Activated naive CD4-positive, alpha-beta T cell treated with anti-CD3 and anti-CD28 coated beads for 36 hours (primary cell): Measurements from ENCODE around the gene CLIP3. TPM values are rescaled to one million over a fixed set of nuclear protein-coding genes. Genes with fewer than 3 reads are reported as not detected.

Experiments
- CTCF ChIA-PET: fragments of 350-600 bp; sonication (Branson Sonifier 250); formaldehyde crosslinking; loops from one replicate; lab custom pipeline; 2021; ENCODE audit warnings: antibody characterized with exemption; lab: Charles Lee
- DNase-seq: peaks from one replicate; pipeline ENCODE4 v3.0.0-alpha.2; 2020
- H3K27ac Mint-ChIP-seq: one replicate; pipeline ENCODE4 v1.8.0; 2021; ENCODE audit warnings: mild to moderate bottlenecking, mixed read lengths
- H3K27me3 Mint-ChIP-seq: one replicate; pipeline ENCODE4 v1.8.0; 2021; ENCODE audit warnings: low read depth, mixed read lengths
- H3K36me3 Mint-ChIP-seq: one replicate; pipeline ENCODE4 v1.8.0; 2021; ENCODE audit warnings: low read depth, mixed read lengths
- H3K4me1 Mint-ChIP-seq: one replicate; pipeline ENCODE4 v1.8.0; 2021; ENCODE audit warnings: low read depth, mixed read lengths
- H3K4me3 Mint-ChIP-seq: one replicate; pipeline ENCODE4 v1.8.0; 2021; ENCODE audit warnings: mild to moderate bottlenecking, moderate library complexity, mixed read lengths
- H3K9me3 Mint-ChIP-seq: one replicate; pipeline ENCODE4 v1.8.0; 2021; ENCODE audit warnings: mixed read lengths
- intact Hi-C: fragments of 100-400 bp; cut with micrococcal nuclease; formaldehyde crosslinking; loops from one replicate; pipeline ENCODE4 v1.15.1; 2023
- total RNA-seq, 2 experiments: library from RNA; stranded (reverse); gene quantifications; one replicate each; pipeline ENCODE4 v1.2.3, GENCODE V29; 2021

CLIP3 gene
- total RNA-seq, 2 experiments from 2014 or later, result 0.15 TPM; not detected in 1

DNA sequence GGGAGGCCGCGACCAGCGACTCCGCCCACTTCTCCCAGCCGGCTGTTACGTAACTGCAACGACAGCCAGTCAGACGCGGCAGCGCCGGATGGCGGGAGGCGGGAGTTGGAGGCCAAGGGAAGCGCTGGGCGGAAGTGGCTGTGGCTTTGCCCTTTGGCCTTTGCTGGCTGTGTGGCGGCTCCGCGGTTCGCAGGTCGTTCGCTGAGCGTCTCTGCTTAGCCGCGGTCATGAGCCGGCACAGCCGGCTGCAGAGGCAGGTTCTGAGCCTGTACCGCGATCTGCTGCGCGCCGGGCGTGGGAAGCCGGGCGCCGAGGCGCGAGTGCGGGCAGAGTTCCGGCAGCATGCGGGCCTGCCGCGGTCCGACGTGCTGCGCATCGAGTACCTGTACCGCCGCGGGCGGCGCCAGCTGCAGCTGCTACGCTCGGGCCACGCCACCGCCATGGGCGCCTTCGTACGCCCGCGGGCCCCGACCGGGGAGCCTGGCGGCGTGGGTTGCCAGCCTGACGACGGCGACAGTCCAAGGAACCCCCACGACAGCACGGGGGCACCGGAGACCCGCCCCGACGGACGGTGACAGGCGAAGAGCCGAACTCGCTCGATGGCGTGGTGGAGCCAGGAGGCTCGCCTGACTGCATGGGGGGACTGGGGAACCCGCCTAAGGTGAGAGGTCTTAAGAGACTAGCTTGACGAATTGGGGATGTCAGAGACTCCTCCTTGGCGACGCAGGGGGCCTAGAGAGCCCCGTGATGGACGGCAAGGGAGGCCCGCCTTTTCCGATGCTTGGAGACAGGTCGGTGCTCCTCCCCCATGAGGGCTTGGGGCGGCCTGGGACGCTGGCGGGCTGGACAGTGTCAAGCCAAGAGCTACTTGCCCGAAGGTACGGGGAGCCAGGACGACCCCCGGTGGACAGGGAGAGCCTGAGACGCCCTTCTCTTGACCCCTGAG is 37.4 kb downstream of the CLIP3 start, which contains the start of gene SDHAF1:
SDHAF1 (plus strand) TSS at position 141 of the 946 bp plus-strand sequence; CDS start at position 228, 87 bp downstream.
- Mint-ChIP-seq H3K4me3 (peak within 1 kb of the TSS; percentile 97), H3K9me3 (no peaks in the 10 kb centered on the region), H3K27me3 (no peaks in the 10 kb centered on the region), H3K27ac (peak within 1 kb of the TSS; percentile 89), H3K36me3 (peaks cover 4% of the 10 kb centered on the region), H3K4me1 (peaks cover 37% of the 10 kb centered on the region)
- CTCF ChIA-PET, result interaction anchor here (1.4 kb wide), 1 partner anchor 25 kb away, joined by 3 read pairs; no protein-coding TSS in a partner anchor
- peak; percentile 97 for DNase-seq
- intact Hi-C loops, result loop anchor here (1.0 to 2.0 kb wide), 3 partner anchors 19 to 119 kb away; partner anchors contain the start of genes ALKBH6, POLR2I, TBCB and THAP8

DNA sequence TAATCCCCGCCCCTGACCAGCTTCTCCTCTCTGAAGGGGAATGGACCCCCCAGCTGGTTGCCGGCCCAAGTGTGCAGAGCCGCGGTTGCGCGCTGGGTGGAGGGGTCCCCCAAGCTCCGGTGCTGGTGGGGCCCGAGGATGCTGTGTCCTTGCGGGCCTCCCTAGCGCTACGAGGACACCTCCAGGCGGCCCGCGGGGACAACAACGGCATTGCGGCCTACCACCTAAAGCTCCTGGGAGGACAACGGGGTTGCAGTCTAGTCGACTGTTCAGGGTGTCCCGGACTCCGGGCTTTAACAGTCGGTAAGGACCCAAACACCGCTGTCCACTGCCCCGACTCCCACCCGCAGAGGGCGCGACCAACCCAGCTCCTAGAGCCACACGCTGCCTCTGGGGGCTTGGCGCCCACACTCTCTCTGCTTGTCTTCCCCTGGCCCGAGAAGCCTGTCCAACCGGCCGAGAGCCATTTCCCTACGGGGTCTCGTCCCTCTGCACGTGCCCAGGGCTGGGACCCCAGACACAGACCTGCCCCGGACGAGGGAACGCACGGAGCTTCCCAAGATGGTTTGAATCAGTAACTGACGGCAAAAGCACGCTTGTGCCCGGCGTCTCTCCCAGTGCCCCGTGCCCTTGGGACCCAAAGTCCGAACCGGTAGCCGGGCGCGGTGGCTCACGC is 38.6 kb downstream of the CLIP3 start:
- DNase-seq, result peak; percentile 30
- intact Hi-C loops, result loop anchor here (2.0 kb wide), 1 partner anchor 121 kb away; the partner anchor contains the start of genes POLR2I and TBCB
- Mint-ChIP-seq H3K4me1 (peaks cover 29% of the 10 kb centered on the region), H3K9me3 (no peaks in the 10 kb centered on the region), H3K4me3 (peak overlapping the region; percentile 97), H3K36me3 (peaks cover 4% of the 10 kb centered on the region), H3K27ac (peak overlapping the region; percentile 18), H3K27me3 (no peaks in the 10 kb centered on the region)
- CTCF ChIA-PET, result interaction anchor here (0.8 to 1.6 kb wide), 7 partner anchors 17 to 133 kb away, joined by 3 to 5 read pairs (median 4); partner anchors contain the start of gene THAP8

DNA sequence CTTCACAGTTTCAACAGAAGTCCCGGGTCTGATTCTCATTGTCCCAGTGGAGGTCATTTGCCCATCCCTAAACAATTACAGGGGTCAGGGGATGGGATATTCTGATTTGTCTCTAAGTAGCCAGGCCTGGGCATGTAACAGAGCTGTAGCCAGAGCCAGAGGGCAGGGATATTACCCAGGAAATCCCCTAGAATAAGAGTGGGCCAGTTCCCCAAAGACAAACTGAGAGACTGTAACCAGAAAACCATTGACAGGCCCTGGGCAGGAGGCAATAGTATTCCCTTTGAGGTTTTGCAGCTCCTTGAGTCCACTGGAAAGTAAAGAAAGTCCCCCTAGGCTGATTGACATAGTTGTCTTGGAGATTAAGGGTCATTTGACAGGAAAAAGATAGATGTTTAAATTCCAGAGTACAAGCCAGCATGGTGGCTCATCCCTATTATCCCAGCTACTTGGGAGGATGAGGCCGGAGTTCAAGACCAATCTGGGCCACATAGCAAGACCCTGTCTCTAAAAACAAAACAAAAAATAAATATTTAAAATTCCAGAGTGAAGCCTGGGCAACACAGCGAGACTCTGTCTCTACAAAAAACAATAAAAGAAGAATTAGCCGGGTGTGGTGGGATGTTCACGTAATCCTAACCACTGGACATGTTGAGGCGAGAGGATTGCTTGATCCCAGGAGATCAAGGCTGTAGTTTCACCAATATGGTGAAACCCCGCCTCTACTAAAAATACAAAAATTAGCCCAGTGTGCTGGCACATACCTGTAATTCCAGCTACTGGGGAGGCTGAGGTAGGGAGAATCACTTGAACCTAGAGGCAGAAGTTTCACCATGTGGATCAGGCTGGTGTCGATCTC is 39.5 kb downstream of the CLIP3 start:
- H3K36me3 Mint-ChIP-seq, result peaks cover 5% of the 10 kb centered on the region
- CTCF ChIA-PET, result interaction anchor here (1.2 to 1.6 kb wide), 6 partner anchors 18 to 134 kb away, joined by 3 to 5 read pairs (median 4); no protein-coding TSS in a partner anchor
- no peak overlapping the region for H3K4me3 Mint-ChIP-seq
- no peak overlapping the region for H3K27ac Mint-ChIP-seq
- peaks cover 3% of the 10 kb centered on the region for H3K27me3 Mint-ChIP-seq
- H3K9me3 Mint-ChIP-seq, result no peaks in the 10 kb centered on the region
- intact Hi-C loops, result no loop called here
- DNase-seq, result no peak
- peaks cover 26% of the 10 kb centered on the region for H3K4me1 Mint-ChIP-seq

DNA sequence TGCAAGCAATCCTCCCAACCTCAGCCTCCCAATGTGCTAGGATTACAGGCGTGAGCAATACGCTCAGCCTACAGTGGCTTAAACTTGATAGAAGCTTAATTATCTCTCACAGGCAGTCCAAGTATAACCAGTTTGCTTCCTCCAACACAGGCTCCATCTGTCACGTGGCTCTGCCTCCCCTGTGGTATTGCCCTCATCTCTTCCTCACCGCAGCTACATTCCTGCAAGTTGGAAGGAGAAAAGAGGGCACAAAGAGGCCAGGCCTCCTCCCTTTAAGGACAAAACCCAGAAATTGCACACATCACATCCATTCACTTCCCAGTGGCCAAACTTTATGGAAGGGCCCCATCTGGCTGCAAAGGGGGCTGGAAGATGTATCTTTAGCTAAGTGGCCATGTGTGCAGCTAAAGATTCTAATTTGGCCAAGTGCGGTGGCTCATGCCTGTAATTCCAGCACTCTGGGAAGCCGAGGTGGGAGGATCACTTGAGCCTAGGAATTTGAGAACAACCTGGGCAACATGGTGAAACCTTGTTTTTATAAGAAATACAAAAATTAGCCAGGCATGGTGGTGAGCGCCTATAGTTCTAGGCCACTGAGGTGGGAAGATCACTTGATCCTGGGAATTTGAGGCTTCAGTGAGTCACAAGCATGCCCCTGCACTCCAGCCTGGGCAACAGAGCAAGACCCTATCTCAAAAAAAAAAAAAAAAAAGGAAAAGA is 40.8 kb downstream of the CLIP3 start:
- no peak for DNase-seq
- intact Hi-C loops, result no loop called here
- H3K27ac Mint-ChIP-seq, result no peak overlapping the region
- H3K4me1 Mint-ChIP-seq, result peaks cover 19% of the 10 kb centered on the region
- H3K27me3 Mint-ChIP-seq, result peaks cover 8% of the 10 kb centered on the region
- H3K36me3 Mint-ChIP-seq, result peaks cover 3% of the 10 kb centered on the region
- H3K4me3 Mint-ChIP-seq, result no peak overlapping the region
- H3K9me3 Mint-ChIP-seq, result no peaks in the 10 kb centered on the region
- CTCF ChIA-PET, result no interaction called here

DNA sequence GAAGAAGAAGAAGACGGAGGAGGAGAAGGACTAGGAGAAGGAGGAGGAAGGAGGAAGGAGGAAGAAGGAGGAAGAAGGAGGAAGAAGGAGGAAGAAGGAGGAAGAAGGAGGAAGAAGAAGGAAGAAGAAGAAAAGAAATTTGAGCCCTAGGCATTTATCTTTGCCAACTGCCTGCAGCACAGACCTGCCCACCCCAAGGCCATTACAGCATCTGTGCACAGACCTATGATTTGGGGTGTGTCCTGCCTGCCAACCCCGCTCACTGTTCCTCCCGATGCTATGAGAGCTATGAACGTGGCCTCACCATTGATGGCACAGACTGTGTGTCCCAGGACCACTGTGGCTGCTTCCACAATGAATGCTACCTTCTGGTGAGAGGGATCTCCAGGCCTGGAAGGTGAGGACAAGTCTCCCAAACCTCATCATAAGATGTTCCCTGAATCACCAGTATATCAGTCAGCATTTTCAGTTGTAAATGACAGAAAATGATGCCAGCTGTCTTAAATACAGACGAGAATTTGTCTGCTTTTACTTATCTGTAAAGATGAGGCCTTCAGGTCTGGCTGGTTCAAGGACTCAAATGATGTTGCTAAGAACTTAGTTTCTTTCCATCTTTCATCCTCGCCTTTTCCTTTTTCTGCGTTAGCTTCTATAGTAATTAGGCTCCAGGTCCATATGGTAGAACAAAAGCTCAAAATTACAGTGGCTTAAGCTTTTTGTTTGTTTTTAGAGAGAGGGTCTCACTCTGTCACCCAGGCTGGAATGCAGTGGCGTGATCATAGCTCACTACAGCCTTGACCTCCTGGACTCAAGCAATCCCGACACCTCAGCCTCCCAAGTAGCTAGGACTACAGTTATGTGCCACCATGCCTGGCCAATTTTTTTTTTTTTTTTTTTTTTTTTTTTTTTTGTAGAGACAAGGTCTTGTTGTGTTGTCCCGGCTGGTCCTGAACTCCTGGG is 41.6 kb downstream of the CLIP3 start:
- Mint-ChIP-seq H3K4me3 (no peak overlapping the region), H3K36me3 (peaks cover 1% of the 10 kb centered on the region), H3K4me1 (peaks cover 15% of the 10 kb centered on the region), H3K27ac (no peak overlapping the region), H3K9me3 (no peaks in the 10 kb centered on the region), H3K27me3 (peaks cover 15% of the 10 kb centered on the region)
- intact Hi-C loops, result no loop called here
- DNase-seq, result no peak
- CTCF ChIA-PET, result no interaction called here

DNA sequence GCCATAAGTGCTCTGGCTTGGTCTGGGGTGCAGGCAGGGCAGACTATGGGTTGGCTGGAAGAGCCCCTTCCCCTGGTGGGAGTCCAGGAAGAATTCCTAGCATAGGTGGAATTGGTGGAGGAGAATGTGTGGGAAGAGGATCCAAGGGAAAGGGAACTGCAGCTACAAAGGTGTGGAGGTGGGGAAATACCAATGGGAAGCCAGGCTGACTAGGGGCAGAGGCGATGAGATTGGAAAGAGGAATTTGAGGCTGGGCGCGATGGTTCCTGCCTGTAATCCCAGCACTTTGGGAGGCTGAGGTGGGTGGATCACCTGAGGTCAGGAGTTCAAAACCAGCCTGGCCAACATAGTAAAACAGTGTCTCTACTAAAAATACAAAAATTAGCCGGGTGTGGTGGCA is 42.5 kb downstream of the CLIP3 start:
- H3K27ac Mint-ChIP-seq, result no peak overlapping the region

DNA sequence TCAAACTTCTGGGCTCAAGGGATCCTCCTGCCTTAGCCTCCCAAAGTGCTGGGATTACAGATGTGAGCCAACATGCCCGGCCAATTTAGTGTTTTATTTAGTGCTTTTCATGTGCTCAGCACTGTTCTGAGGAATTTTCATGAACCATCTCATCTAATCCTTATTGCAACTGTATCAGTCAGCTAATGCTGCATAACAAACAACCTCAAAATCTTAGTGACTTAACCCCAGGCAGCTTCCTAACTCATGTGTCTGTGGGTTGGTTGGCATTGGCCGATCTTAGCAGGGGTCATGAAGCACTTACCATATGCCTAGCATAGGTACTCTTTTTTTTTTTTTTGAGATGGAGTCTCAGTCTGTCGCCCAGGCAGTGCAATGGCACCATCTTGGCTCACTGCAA is 43.8 kb downstream of the CLIP3 start:
- CTCF ChIA-PET, result no interaction called here
- H3K27ac Mint-ChIP-seq, result no peak overlapping the region
- intact Hi-C loops, result no loop called here

More for the DNA sequence above, 42.5 kb downstream of the CLIP3 start:
- peaks cover 24% of the 10 kb centered on the region for H3K27me3 Mint-ChIP-seq
- DNase-seq, result no peak
- peaks cover 10% of the 10 kb centered on the region for H3K4me1 Mint-ChIP-seq
- CTCF ChIA-PET, result no interaction called here
- H3K4me3 Mint-ChIP-seq, result no peak overlapping the region
- intact Hi-C loops, result no loop called here
- no peaks in the 10 kb centered on the region for H3K9me3 Mint-ChIP-seq
- peaks cover 1% of the 10 kb centered on the region for H3K36me3 Mint-ChIP-seq

DNA sequence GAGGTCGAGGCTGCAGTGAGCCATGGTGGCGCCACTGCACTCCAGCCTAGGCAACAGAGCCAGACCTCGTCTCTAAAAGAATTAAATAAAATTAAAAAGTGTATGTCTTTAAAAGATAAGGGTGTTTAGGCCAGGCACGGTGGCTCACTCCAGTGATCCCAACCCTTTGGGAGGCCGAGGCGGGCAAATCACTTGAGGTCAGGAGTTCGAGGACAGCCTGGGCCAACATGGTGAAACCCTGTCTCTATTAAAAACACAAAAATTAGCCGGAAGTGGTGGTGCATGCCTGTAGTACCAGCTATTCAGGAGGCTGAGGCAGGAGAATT is 45.1 kb downstream of the CLIP3 start:
- CTCF ChIA-PET, result no interaction called here
- Mint-ChIP-seq H3K36me3 (peaks cover 1% of the 10 kb centered on the region), H3K27ac (no peak overlapping the region), H3K27me3 (peaks cover 40% of the 10 kb centered on the region), H3K4me1 (peaks cover 5% of the 10 kb centered on the region), H3K9me3 (no peaks in the 10 kb centered on the region), H3K4me3 (peak overlapping the region; percentile 76)
- intact Hi-C loops, result loop anchor here (2.0 kb wide), 1 partner anchor 35 kb away; no protein-coding TSS in a partner anchor
- DNase-seq, result no peak

More for the DNA sequence above, 43.8 kb downstream of the CLIP3 start:
- Mint-ChIP-seq H3K36me3 (peaks cover 1% of the 10 kb centered on the region), H3K27me3 (peaks cover 36% of the 10 kb centered on the region), H3K4me3 (no peak overlapping the region), H3K4me1 (peaks cover 5% of the 10 kb centered on the region), H3K9me3 (no peaks in the 10 kb centered on the region)
- DNase-seq, result no peak

DNA sequence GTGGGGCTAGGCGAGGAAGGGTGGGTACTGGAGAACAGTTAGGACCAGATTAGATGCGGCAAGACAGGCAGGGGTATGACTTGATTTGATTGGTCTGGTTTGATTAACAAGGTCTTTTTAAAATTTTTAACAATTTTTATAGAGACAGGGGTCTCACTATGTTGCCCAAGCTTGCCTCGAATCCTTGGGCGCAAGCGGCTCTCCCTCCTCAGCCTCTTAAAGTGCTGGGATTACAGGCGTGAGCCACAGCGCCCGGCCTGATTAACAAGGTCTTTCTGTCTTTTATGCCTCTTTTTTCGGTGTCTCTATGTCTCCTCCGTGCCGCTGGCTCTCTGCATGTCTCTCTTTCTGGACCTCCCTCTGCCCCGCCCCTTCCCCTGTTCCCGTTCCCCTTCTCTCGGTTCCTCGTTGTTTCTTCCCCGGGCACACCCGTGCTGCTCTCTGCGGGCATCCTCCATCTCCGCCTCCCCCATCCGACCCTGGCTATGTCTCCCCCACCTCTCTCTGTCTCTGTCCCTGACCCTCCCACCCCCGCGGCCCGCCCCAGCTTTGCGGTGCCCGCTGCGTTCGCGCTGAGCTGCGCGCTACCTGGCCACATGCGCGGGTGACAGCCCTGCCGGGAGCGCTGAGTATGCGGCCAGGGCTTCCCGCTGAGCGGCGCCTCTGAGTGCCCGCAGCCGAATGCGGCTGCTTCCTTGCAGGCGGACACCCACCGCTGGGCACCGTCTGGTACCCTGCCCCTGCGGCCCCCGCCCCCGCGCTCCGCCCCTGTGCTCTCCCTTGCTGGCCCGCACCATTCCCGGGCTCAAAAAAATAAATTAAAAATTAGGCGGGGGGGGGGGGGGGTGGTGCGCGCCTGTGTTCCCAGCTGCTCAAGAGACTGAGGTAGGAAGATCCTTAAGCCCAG is 45.8 kb downstream of the CLIP3 start:
- Mint-ChIP-seq H3K4me1 (peaks cover 5% of the 10 kb centered on the region), H3K36me3 (peaks cover 1% of the 10 kb centered on the region), H3K27ac (no peak overlapping the region), H3K9me3 (no peaks in the 10 kb centered on the region), H3K27me3 (peaks cover 40% of the 10 kb centered on the region), H3K4me3 (peak overlapping the region; percentile 76)
- intact Hi-C loops, result loop anchor here (2.0 kb wide), 1 partner anchor 34 kb away; no protein-coding TSS in a partner anchor
- CTCF ChIA-PET, result no interaction called here
- DNase-seq, result peak; percentile 39

DNA sequence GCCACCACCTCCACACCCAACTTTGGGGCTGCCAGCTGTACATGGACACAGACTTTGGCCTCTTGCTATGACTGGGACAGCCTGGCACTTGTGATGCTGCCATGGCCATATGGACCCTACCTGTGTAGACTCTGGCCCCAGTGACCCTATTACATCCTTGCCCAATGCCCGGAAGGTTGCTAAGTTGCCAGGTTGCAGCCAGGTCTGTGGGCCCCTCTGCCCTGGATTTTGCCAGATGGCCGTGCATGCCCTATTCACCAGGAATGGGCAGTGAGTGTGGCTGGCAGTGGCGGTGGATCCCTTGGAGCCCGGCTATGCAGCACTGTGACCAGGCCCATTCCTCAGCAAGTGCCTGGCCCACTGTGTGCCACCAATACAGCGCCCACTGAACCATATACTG is 46.6 kb downstream of the CLIP3 start:
- Mint-ChIP-seq H3K27me3 (peaks cover 40% of the 10 kb centered on the region), H3K36me3 (peaks cover 1% of the 10 kb centered on the region), H3K4me1 (peaks cover 5% of the 10 kb centered on the region), H3K9me3 (no peaks in the 10 kb centered on the region), H3K27ac (no peak overlapping the region), H3K4me3 (peak overlapping the region; percentile 11)
- intact Hi-C loops, result loop anchor here (2.0 kb wide), 1 partner anchor 33 kb away; no protein-coding TSS in a partner anchor
- CTCF ChIA-PET, result no interaction called here
- DNase-seq, result no peak
